GM12878 (cell line): ENCODE results near the gene GLIPR1L1. TPM values are rescaled to one million over a fixed set of nuclear protein-coding genes. Genes with fewer than 3 reads are reported as not detected.

ENCODE experiments used
- BCL11A ChIP-seq: IDR thresholded peaks from 2 replicates; pipeline ENCODE4 v1.6.1; 2011; ENCODE audit warnings: low read depth, low read length
- BMI1 ChIP-seq: fragments of 450-650 bp; IDR thresholded peaks from 2 replicates; pipeline ENCODE4 v1.6.1; 2016; ENCODE audit warnings: mild to moderate bottlenecking, moderate library complexity, borderline replicate concordance
- CTCF ChIP-seq, 3 experiments: IDR thresholded peaks in 2 of 3; conservative IDR thresholded peaks in 1 of 3; 2 replicates each; pipeline ENCODE4 v1.5.1; 2011; ENCODE audit warnings: low read depth in 3 of 3, low read length in 3 of 3, mild to moderate bottlenecking in 3 of 3, control low read depth in 2 of 3, moderate library complexity in 2 of 3, inconsistent platforms in 1 of 3, mixed read lengths in 1 of 3; ENCODE audit not compliant: control insufficient read depth in 2 of 3, insufficient read depth in 1 of 3; ENCODE audit errors: extremely low read depth in 1 of 3
- GATAD2B ChIP-seq: fragments of 450-650 bp; conservative IDR thresholded peaks from 2 replicates; pipeline ENCODE4 v1.6.1; 2017; ENCODE audit warnings: low read depth, mild to moderate bottlenecking, moderate library complexity
- HDGF ChIP-seq: fragments of 450-650 bp; IDR thresholded peaks from 2 replicates; pipeline ENCODE4 v1.6.1; 2016; ENCODE audit warnings: antibody characterized with exemption
- IRF5 ChIP-seq: fragments of 450-650 bp; IDR thresholded peaks from 2 replicates; pipeline ENCODE4 v1.6.1; 2017; ENCODE audit warnings: borderline replicate concordance
- LARP7 ChIP-seq: fragments of 450-650 bp; IDR thresholded peaks from 2 replicates; pipeline ENCODE4 v1.6.1; 2017; ENCODE audit warnings: mild to moderate bottlenecking
- MYC ChIP-seq: IDR thresholded peaks from 2 replicates; pipeline ENCODE4 v1.6.1; 2011; ENCODE audit warnings: mild to moderate bottlenecking, low read length, moderate library complexity, inconsistent platforms; ENCODE audit not compliant: insufficient read depth, insufficient replicate concordance, insufficient read length, severe bottlenecking
- NFYB ChIP-seq: IDR thresholded peaks from 2 replicates; pipeline ENCODE4 v1.6.1; 2011; ENCODE audit warnings: low read depth, mild to moderate bottlenecking, low read length, improper control_type of control experiment, moderate library complexity; ENCODE audit not compliant: insufficient read depth
- NRF1 ChIP-seq: conservative IDR thresholded peaks from 2 replicates; pipeline ENCODE4 v1.6.1; 2011; ENCODE audit warnings: mild to moderate bottlenecking, low read depth, low read length, improper control_type of control experiment
- PBX3 ChIP-seq: IDR thresholded peaks from 2 replicates; pipeline ENCODE4 v1.6.1; 2011; ENCODE audit warnings: mild to moderate bottlenecking, low read depth, low read length, moderate library complexity; ENCODE audit not compliant: insufficient replicate concordance
- PKNOX1 ChIP-seq: fragments of 450-650 bp; IDR thresholded peaks from 2 replicates; pipeline ENCODE4 v1.6.1; 2016; ENCODE audit warnings: mild to moderate bottlenecking
- PML ChIP-seq: IDR thresholded peaks from 2 replicates; pipeline ENCODE4 v1.6.1; 2012; ENCODE audit warnings: low read length, inconsistent platforms
- POLR2A ChIP-seq: IDR thresholded peaks from 2 replicates; pipeline ENCODE4 v1.6.1; 2011; ENCODE audit warnings: low read depth, mild to moderate bottlenecking, low read length
- POLR2AphosphoS2 ChIP-seq: IDR thresholded peaks from 2 replicates; pipeline ENCODE4 v1.6.1; 2011; ENCODE audit warnings: low read depth, mild to moderate bottlenecking, low read length, improper control_type of control experiment, moderate library complexity
- SREBF2 ChIP-seq: IDR thresholded peaks from 2 replicates; pipeline ENCODE4 v1.6.1; 2012; ENCODE audit warnings: mild to moderate bottlenecking, low read length
- TCF12 ChIP-seq: IDR thresholded peaks from 2 replicates; pipeline ENCODE4 v1.6.1; 2011; ENCODE audit warnings: low read depth, mild to moderate bottlenecking, low read length
- ZBED1 ChIP-seq: IDR thresholded peaks from 2 replicates; pipeline ENCODE4 v1.6.1; 2016; ENCODE audit warnings: borderline replicate concordance
- ZNF207 ChIP-seq: fragments of 450-650 bp; IDR thresholded peaks from 2 replicates; pipeline ENCODE4 v1.6.1; 2014; ENCODE audit warnings: antibody characterized with exemption, mild to moderate bottlenecking, borderline replicate concordance
- ZNF622 ChIP-seq: fragments of 450-650 bp; IDR thresholded peaks from 2 replicates; pipeline ENCODE4 v1.6.1; 2017; ENCODE audit warnings: mild to moderate bottlenecking, inconsistent platforms
- ZNF687 ChIP-seq: fragments of 450-650 bp; IDR thresholded peaks from 2 replicates; pipeline ENCODE4 v1.6.1; 2017; ENCODE audit warnings: mild to moderate bottlenecking, moderate library complexity
- polyA plus RNA-seq, 11 experiments: library from polyadenylated mRNA; depleted of rRNA in 4 of 11; unstranded in 6 of 11; stranded (reverse) in 5 of 11; fragments of >200 nt; fragmentation: Nextera tagmentation in 4 of 11; fragmentation: Illumina TruSeq in 1 of 11; extraction: Ambion mirVana in 4 of 11; extraction: Trizol in 1 of 11; gene quantifications; 1 replicate in 1 of 11; 2 replicates in 10 of 11; pipeline versions ENCODE4 v1.2.1 to v1.2.3, GENCODE V29; 2011 to 2016; ENCODE audit warnings: inconsistent platforms in 2 of 11, missing spikeins in 2 of 11, low read depth in 1 of 11
- total RNA-seq, 4 experiments: library from RNA; depleted of rRNA in 3 of 4; stranded (reverse); fragments of >200 nt in 3 of 4; fragmentation: Illumina TruSeq in 1 of 4; extraction: Trizol in 1 of 4; gene quantifications; 2 replicates each; pipeline versions ENCODE4 v1.2.1 to v1.2.3, GENCODE V29; 2013 to 2021

GLIPR1L1 gene
- total and polyA plus RNA-seq, 10 of the 15 experiments (the other 5 are each of a cell fraction or from before 2014, with no cell fraction given) = 0.10 to 0.47 (median 0.13) TPM; not detected in 7

- TF ChIP-seq PKNOX1 = peak; percentile 97
- no peak for TF ChIP-seq IRF5
- peak; percentile 71; the same call in 1 of the 2 replicates for TF ChIP-seq ZNF687
- TF ChIP-seq NFYB = 0 out of 2 replicates have a peak, but pooled peaks have one; percentile 15
- no peak for TF ChIP-seq LARP7
- no peak for TF ChIP-seq ZBED1
- TF ChIP-seq ZNF622 = no peak
- peak; percentile 51; the same call in 1 of the 2 replicates for TF ChIP-seq ZNF207
- no peak for TF ChIP-seq POLR2AphosphoS2
- TF ChIP-seq NRF1 = peak; percentile 91
- peak; percentile 76 for TF ChIP-seq POLR2A
- peak; percentile 79 to 91 (median 90) for TF ChIP-seq CTCF (IDR thresholded peaks at IDR 0.05 in 2 of 3, conservative IDR thresholded peaks at IDR 0.05 in 1 of 3; ENCODE audit: control insufficient read depth in 2 of 3, extremely low read depth in 1 of 3, insufficient read depth in 1 of 3, low read depth in 3 of 3, low read length in 3 of 3)
- TF ChIP-seq SREBF2 = no peak
- no peak for TF ChIP-seq BMI1
- peak; percentile 96 for TF ChIP-seq HDGF
- peak; percentile 54; the same call in 1 of the 2 replicates for TF ChIP-seq GATAD2B
- TF ChIP-seq MYC = no peak
- 0 out of 2 replicates have a peak, but pooled peaks have one; percentile 3 for TF ChIP-seq BCL11A
- TF ChIP-seq PML = 0 out of 2 replicates have a peak, but pooled peaks have one; percentile 8
- TF ChIP-seq TCF12 = 0 out of 2 replicates have a peak, but pooled peaks have one; percentile 32
- peak; percentile 92 for TF ChIP-seq PBX3
These were observed 56.5 kb downstream of the GLIPR1L1 start, which contains the start of gene GLIPR1L2 (continued) for GRCh38 chr12:75390899-75391538.
